PC-9 (cell line): Measurements from ENCODE around the gene DNAJC15.

Experiments
- CTCF ChIP-seq: fragments of 200-600 bp; sonication (generic); conservative IDR thresholded peaks from 2 replicates; pipeline ENCODE4 v1.6.1; 2017; ENCODE audit warnings: mixed run types, antibody characterized with exemption, mild to moderate bottlenecking, moderate library complexity
- EZH2 ChIP-seq: fragments of 200-600 bp; sonication (generic); IDR thresholded peaks from 2 replicates; pipeline ENCODE4 v1.8.0; 2017; ENCODE audit warnings: antibody characterized with exemption, low read depth

GRCh38 chr13:43014162-43014561, 9.2 kb upstream of the DNAJC15 start:
- no peak for TF ChIP-seq EZH2
- no peak for TF ChIP-seq CTCF
